ENCODE data around the gene HLCS.
A peak's percentile ranks its signal among the peaks of the same experiment; 100 is the strongest.

DNA sequence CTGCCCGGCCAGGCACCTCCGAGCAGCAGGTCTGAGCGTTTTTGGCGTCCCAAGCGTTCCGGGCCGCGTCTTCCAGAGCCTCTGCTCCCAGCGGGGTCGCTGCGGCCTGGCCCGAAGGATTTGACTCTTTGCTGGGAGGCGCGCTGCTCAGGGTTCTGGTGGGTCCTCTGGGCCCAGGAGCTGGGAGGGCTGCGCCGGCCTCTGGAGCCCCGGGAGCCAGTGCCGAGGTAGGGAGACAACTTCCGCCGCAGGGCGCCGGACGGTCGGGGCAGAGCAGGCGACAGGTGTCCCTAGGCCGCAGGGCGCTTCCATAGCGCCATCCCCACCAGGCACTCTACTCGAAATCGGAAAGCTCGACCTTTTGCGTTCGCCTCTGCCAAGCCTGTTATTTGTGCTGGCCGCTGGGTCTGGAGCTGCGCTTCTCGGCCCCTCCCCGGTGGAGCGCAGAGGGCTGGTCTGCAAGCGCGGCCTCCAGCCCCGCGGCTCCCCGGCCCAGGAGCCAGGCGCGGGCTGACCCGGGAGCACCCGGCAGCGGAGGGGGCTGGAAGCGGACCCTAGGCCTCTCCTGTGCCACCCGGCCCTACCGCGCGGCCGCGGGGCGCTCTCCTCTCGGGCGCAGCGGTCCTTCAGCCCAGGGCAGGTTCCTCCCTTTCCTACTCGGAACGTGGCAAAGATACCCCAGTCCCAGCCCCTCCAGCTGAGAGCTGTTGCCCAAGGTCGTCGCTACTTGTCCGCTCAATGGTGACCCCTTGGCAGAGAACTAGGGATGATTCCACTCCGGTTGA lies 265.3 kb downstream of the HLCS start:
- TF ChIP-seq, protein P1, sequence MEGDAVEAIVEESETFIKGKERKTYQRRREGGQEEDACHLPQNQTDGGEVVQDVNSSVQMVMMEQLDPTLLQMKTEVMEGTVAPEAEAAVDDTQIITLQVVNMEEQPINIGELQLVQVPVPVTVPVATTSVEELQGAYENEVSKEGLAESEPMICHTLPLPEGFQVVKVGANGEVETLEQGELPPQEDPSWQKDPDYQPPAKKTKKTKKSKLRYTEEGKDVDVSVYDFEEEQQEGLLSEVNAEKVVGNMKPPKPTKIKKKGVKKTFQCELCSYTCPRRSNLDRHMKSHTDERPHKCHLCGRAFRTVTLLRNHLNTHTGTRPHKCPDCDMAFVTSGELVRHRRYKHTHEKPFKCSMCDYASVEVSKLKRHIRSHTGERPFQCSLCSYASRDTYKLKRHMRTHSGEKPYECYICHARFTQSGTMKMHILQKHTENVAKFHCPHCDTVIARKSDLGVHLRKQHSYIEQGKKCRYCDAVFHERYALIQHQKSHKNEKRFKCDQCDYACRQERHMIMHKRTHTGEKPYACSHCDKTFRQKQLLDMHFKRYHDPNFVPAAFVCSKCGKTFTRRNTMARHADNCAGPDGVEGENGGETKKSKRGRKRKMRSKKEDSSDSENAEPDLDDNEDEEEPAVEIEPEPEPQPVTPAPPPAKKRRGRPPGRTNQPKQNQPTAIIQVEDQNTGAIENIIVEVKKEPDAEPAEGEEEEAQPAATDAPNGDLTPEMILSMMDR (optimal IDR thresholded peaks at IDR 0.05 in 1 of 3, IDR thresholded peaks at IDR 0.05 in 1 of 3, conservative IDR thresholded peaks at IDR 0.05 in 1 of 3; ENCODE audit: extremely low read depth in 1 of 3, insufficient read depth in 2 of 3, low read length in 3 of 3) = no peak
- TF ChIP-seq EZH2 (IDR thresholded peaks at IDR 0.05; ENCODE audit: low read length) = peak; percentile 64
